Prostate gland (tissue), 2 donors: ENCODE data around the gene ZNF684. TPM values are rescaled to one million over a fixed set of nuclear protein-coding genes. Genes with fewer than 3 reads are reported as not detected.
"Not testable (repeated sequence)": the region's sequence is repeated elsewhere in the genome, so short reads cannot be mapped to it uniquely, and the experiment has no call there.

Experiments used
- DNase-seq: peaks from one replicate; pipeline ENCODE4 v3.0.0-alpha.2; 2019; ENCODE audit warnings: low spot score
- H3K27ac ChIP-seq, 2 donors: fragments of 200-600 bp; sonication (generic); 2 replicates each; pipeline ENCODE4 v1.5.1; 2017 to 2019
- H3K27me3 ChIP-seq: fragments of 200-600 bp; sonication (generic); replicated peaks from 2 replicates; pipeline ENCODE4 v1.5.1; 2019; ENCODE audit not compliant: insufficient read depth
- H3K36me3 ChIP-seq, 2 donors: fragments of 200-600 bp; sonication (generic); 1 replicate in 1 of 2; 2 replicates in 1 of 2; pipeline versions ENCODE4 v1.5.1 to v1.8.1; 2017 to 2019
- H3K4me1 ChIP-seq: fragments of 200-600 bp; sonication (generic); replicated peaks from 2 replicates; pipeline ENCODE4 v1.5.1; 2019
- H3K4me3 ChIP-seq, 2 donors: fragments of 200-600 bp; sonication (generic); 2 replicates each; pipeline ENCODE4 v1.5.1; 2017 to 2019
- H3K9me3 ChIP-seq: fragments of 200-600 bp; sonication (generic); 2 replicates; pipeline ENCODE4 v1.5.1; 2017
- POLR2A ChIP-seq: fragments of 450-650 bp; IDR thresholded peaks from one replicate; pipeline ENCODE4 v1.6.1; 2016; ENCODE audit warnings: antibody characterized with exemption, mild to moderate bottlenecking
- POLR2AphosphoS5 ChIP-seq: sonication (generic); formaldehyde crosslinking; IDR thresholded peaks from one replicate; pipeline ENCODE4 v1.6.1; 2017; ENCODE audit warnings: antibody characterized with exemption
- WGBS: methylation state at CpG from one replicate; pipeline ENCODE4 v1.1.5; 2018; 5-methylcytosine and 5-hydroxymethylcytosine counted together
- intact Hi-C: fragments of 100-400 bp; cut with DNase I; formaldehyde crosslinking; loops from one replicate; pipeline ENCODE4 v1.14.2; 2022
- total RNA-seq, 2 donors: library from RNA; depleted of rRNA; stranded (reverse); fragments of >200 nt; gene quantifications; one replicate each; pipeline ENCODE4 v1.1.0, GENCODE V29; 2016
- TF ChIP-seq, protein P1 (sequence below), 4 experiments: fragments of 200-600 bp in 2 of 4; fragments of 450-650 bp in 2 of 4; sonication (generic) in 2 of 4; IDR thresholded peaks; 1 replicate in 3 of 4; 2 replicates in 1 of 4; pipeline ENCODE4 v1.5.1; 2016 to 2019; ENCODE audit warnings: antibody characterized with exemption in 4 of 4, mild to moderate bottlenecking in 2 of 4, moderate library complexity in 2 of 4

The ZNF684 gene
- total RNA-seq, 2 donors from 2014 or later: 5.4 to 7.0 TPM

DNA sequence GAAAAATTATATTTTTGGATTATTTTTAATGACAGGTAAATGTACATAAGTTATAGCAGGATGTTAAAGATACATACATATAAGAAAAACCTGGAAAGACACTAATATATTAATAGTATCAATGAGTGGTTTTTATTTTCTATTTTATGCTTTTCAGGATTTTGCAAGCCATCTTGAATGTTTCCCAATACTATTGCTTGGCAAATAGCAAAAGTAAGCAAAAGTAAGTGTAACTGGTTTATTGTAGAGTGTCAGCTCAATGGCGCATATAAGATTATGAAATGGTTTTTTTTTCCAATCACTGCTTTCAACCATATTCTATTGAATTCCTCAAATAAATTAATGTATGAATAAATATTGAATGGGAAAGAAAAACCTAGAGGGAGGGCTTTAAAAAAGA is 36.4 kb downstream of the ZNF684 start:
- Histone ChIP-seq H3K4me1 (no peaks in the 10 kb centered on the region), H3K4me3 (no peak overlapping the region), H3K9me3 (no peaks in the 10 kb centered on the region), H3K27ac (no peak overlapping the region), H3K36me3 (no peaks in the 10 kb centered on the region), H3K27me3 (no peaks in the 10 kb centered on the region)
- WGBS: 78% methylated on average over 1 of the region's 1 CpG
- no peak for TF ChIP-seq POLR2AphosphoS5
- TF ChIP-seq POLR2A: no peak
- TF ChIP-seq, protein P1, sequence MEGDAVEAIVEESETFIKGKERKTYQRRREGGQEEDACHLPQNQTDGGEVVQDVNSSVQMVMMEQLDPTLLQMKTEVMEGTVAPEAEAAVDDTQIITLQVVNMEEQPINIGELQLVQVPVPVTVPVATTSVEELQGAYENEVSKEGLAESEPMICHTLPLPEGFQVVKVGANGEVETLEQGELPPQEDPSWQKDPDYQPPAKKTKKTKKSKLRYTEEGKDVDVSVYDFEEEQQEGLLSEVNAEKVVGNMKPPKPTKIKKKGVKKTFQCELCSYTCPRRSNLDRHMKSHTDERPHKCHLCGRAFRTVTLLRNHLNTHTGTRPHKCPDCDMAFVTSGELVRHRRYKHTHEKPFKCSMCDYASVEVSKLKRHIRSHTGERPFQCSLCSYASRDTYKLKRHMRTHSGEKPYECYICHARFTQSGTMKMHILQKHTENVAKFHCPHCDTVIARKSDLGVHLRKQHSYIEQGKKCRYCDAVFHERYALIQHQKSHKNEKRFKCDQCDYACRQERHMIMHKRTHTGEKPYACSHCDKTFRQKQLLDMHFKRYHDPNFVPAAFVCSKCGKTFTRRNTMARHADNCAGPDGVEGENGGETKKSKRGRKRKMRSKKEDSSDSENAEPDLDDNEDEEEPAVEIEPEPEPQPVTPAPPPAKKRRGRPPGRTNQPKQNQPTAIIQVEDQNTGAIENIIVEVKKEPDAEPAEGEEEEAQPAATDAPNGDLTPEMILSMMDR (IDR thresholded peaks at IDR 0.05): no peak
- no peak for DNase-seq
- intact Hi-C loops: no loop called here

DNA sequence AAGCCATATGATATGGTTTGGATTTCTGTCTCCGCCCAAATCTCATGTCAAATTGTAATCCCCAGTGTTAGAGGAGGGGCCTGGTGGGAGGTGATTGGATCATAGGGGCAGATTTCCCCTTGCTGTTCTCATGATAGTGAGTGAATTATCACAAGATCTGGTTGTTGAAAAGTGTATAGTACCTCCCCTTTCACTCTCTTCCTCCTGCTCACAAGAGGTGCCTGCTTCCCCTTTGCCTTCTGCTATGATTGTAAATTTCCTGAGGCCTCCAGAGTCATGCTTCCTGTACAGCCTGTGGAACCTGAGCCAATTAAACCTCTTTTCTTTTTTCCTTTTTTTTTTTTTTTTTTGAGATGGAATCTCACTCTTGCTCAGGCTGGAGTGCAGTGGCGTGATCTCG is 43.4 kb downstream of the ZNF684 start:
- H3K4me1 ChIP-seq, H3K9me3 ChIP-seq, intact Hi-C loops, H3K4me3 ChIP-seq, H3K27ac ChIP-seq, H3K36me3 ChIP-seq, H3K27me3 ChIP-seq, DNase-seq: not testable (repeated sequence)
- 67% methylated on average over 3 of the region's 3 CpGs for WGBS

DNA sequence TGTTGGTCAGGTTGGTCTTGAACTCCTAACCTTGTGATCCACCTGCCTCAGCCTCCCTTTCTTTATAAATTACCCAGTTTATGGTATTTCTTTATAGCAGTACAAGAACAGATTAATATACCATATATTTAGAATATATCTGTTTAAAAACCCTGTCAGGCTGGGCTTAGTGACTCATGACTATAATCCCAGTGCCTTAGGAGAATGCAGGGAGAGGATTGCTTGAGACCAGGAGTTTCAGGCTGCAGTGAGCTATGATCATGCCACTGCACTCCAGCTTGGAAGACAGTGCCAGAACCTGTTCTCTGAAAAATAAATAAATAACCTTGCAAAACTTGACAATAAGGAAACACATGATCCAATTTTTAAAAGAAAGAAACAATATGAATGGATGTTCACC is 43.9 kb downstream of the ZNF684 start:
- Histone ChIP-seq H3K4me1 (no peaks in the 10 kb centered on the region), H3K4me3 (no peak overlapping the region), H3K27me3 (no peaks in the 10 kb centered on the region), H3K36me3 (no peaks in the 10 kb centered on the region), H3K27ac (no peak overlapping the region), H3K9me3 (no peaks in the 10 kb centered on the region)
- TF ChIP-seq POLR2A (no peak), POLR2AphosphoS5 (no peak)
- TF ChIP-seq, protein P1 (IDR thresholded peaks at IDR 0.05): no peak
- DNase-seq: no peak
- intact Hi-C loops: no loop called here

- H3K27me3 ChIP-seq: no peaks in the 10 kb centered on the region
- intact Hi-C loops: no loop called here
- no peak for DNase-seq
- H3K4me3 ChIP-seq: no peak overlapping the region
- TF ChIP-seq, protein P1 (IDR thresholded peaks at IDR 0.05): no peak
- TF ChIP-seq POLR2A: no peak
- TF ChIP-seq POLR2AphosphoS5: no peak
- H3K9me3 ChIP-seq: no peaks in the 10 kb centered on the region
- WGBS: 81% methylated on average over 2 of the region's 2 CpGs
- no peaks in the 10 kb centered on the region for H3K4me1 ChIP-seq
- H3K27ac ChIP-seq: no peak overlapping the region
- H3K36me3 ChIP-seq: no peaks in the 10 kb centered on the region
Measured at GRCh38 chr1:40582116-40582515, 50.7 kb downstream of the ZNF684 start.

DNA sequence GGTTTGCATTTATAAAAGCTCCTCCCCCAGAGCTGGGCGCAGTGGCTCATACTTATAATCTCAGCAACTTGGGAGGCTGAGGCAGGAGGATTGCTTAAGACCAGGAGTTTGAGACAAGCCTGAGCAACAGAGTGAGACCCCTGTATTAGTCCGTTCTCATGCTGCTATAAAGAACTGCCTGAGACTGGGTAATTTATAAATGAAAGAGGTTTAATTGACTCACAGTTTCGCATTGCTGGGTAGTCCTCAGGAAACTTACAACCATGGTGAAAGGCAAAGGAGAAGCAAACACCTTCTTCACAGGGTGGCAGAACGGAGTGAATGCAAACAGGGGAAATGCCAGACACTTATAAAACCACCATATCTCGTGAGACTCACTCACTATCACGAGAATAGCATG is 52.5 kb downstream of the ZNF684 start:
- H3K27me3 ChIP-seq: no peaks in the 10 kb centered on the region
- H3K4me3 ChIP-seq: no peak overlapping the region
- no peaks in the 10 kb centered on the region for H3K4me1 ChIP-seq
- intact Hi-C loops: no loop called here
- H3K36me3 ChIP-seq: no peaks in the 10 kb centered on the region
- DNase-seq: no peak
- no peak overlapping the region for H3K27ac ChIP-seq
- no peaks in the 10 kb centered on the region for H3K9me3 ChIP-seq
- WGBS: 76% methylated on average over 6 of the region's 6 CpGs
- TF ChIP-seq POLR2A (no peak), POLR2AphosphoS5 (no peak)

- Histone ChIP-seq H3K4me1 (peaks cover 1% of the 10 kb centered on the region), H3K27me3 (no peaks in the 10 kb centered on the region), H3K36me3 (no peaks in the 10 kb centered on the region), H3K27ac (no peak overlapping the region), H3K9me3 (no peaks in the 10 kb centered on the region), H3K4me3 (no peak overlapping the region)
- no peak for DNase-seq
- intact Hi-C loops: no loop called here
- 61% methylated on average over 2 of the region's 2 CpGs for WGBS
- TF ChIP-seq POLR2A (no peak), POLR2AphosphoS5 (no peak)
- TF ChIP-seq, protein P1 (IDR thresholded peaks at IDR 0.05): no peak
Measured at GRCh38 chr1:40588586-40588985, 57.1 kb downstream of the ZNF684 start.
